Hypothalamus (tissue), 51 donors: ENCODE measurements around the gene PTBP1.

Experiments
- DNase-seq, 51 donors: peaks; one replicate each; lab custom pipeline; 2025; lab: John Stamatoyannopoulos, UW

PTBP1 gene

GRCh38 chr19:795691-796581 lies 1.3 kb upstream of the PTBP1 start:
- DNase-seq, result no peak

- peak in 48 of 51 donors; percentile 12 to 85 (median 60) for DNase-seq
These were observed 519 bp downstream of the PTBP1 start for GRCh38 chr19:797528-798414.

GRCh38 chr19:798415-799075 lies 1.3 kb downstream of the PTBP1 start:
- DNase-seq, result no peak

- no peak for DNase-seq
These were observed 2.0 kb downstream of the PTBP1 start for GRCh38 chr19:799076-799881.

GRCh38 chr19:800360-801029 lies 3.2 kb downstream of the PTBP1 start:
- DNase-seq, result no peak

- DNase-seq, result peak in 3 of 51 donors; percentile 19 to 24 (median 19)
These were observed 4.0 kb downstream of the PTBP1 start for GRCh38 chr19:801030-801860.

GRCh38 chr19:801861-802497 lies 4.7 kb downstream of the PTBP1 start:
- DNase-seq, result peak in 1 of 51 donors; percentile 9

GRCh38 chr19:802498-803098 lies 5.3 kb downstream of the PTBP1 start:
- DNase-seq, result no peak

GRCh38 chr19:803099-803561 lies 5.9 kb downstream of the PTBP1 start:
- DNase-seq, result no peak

GRCh38 chr19:803686-804418 lies 6.6 kb downstream of the PTBP1 start:
- DNase-seq, result no peak

- DNase-seq, result no peak
These were observed 7.3 kb downstream of the PTBP1 start for GRCh38 chr19:804419-805165.

GRCh38 chr19:805166-805551 lies 7.9 kb downstream of the PTBP1 start:
- DNase-seq, result no peak

- DNase-seq, result no peak
These were observed 8.6 kb downstream of the PTBP1 start for GRCh38 chr19:805600-806550.

- DNase-seq, result no peak
These were observed 9.7 kb downstream of the PTBP1 start for GRCh38 chr19:806815-807421.
